DMS53 treated with DMSO at 0.1 percent for 48 hours (cell line): Measurements from ENCODE around the gene TBC1D9.
"Not testable (repeated sequence)": the region's sequence is repeated elsewhere in the genome, so short reads cannot be mapped to it uniquely, and the experiment has no call there.

Source experiments
- DNase-seq: peaks from one replicate; lab custom pipeline; 2025; ENCODE audit not compliant: unreplicated experiment; lab: John Stamatoyannopoulos, UW

TBC1D9 gene

DNA sequence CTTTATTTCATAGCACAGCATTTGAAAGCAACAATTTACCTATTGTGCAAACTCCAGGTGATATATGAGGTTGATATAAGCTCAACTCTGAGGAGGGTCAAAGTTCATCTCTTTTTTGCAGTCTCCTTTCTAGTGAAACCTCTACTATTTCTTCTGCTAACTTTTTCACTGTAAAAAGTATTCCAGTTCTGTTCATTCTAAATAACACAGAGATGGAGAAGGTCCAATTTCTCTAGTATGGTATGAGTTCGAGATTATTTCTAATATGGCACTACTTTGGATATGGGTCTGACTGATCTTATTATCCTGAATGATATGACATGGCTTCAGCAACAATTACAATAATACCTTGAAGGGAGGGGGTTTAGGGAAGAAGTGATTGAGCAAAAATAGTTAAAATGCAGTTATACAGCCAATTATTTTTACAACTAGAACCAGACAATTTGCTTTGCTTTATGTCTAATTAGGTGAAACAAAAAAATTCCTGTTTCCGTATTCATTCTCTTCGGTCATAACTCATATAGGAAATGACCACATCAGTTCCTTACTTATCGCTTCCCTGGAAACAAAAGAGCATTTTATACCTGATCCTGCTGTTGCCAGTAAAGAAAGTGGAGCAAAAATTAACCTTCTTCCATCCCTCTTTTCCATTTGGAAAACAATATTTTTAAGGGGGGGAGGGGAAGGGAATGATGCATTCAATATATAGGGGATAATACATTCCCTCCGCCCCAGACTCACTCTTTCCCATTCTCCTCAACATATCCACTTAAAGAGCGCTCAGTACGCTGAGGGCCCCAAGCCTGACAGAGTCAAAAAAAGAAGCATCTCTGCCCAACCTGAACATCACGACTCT, 1.0 kb downstream of the TBC1D9 start:
- DNase-seq: peak; percentile 30

GRCh38 chr4:140753329-140753728, 2.9 kb downstream of the TBC1D9 start:
- no peak for DNase-seq

DNA sequence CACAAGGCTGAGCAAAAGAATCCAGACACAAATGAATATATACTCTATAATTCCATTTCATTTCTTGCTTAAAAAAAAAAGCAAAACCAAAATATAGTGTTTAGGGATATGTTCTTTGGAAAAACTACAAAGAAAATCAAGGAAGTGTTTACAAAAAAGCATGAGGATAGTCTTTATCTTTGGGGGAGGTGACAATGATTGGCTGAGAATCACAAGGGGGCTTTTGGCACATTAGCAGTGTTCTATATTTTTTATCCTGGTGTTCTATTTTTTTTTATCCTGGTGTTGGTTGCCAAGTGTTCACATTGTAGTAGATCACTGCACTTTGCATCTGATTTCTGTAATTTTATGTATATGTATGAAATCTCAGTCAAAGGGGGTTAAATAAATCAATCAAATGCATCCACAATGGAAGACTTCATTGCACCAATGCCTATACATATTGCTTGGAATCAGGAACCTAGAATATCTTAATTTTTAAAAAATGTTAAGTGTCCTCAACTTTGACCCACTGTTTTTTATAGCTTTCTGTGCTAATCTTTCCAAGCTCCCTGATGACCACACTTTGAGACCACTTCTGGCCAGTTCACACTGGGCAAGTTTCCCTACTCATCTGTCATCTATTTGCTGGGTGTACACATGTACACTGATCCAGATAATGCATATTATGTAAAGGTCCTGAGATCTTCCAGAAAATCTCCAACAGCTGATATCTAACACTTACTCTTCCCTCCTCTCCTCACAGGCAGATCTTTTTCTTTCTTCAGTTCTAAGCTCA, 3.7 kb downstream of the TBC1D9 start:
- no peak for DNase-seq

- no peak for DNase-seq
These were observed 5.7 kb downstream of the TBC1D9 start for GRCh38 chr4:140750470-140750869.

DNA sequence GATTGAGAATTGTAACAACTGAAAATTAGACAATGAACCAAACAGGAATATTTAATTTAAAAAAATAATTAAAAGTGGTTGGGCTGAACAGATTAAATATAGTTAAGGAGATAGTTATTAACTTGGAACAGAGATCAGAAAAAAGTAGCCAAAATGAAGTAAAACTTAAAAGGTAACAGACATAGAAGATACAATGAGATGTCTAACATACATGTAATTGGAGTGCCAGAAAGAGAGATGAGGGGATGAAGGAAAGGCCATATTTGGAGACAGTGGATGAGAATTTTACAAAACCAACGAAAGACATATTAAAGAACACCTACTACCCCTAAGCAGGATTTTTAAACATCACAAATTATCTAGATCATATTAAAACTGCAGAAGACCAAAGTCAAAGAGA, 8.0 kb downstream of the TBC1D9 start:
- DNase-seq: no peak

DNA sequence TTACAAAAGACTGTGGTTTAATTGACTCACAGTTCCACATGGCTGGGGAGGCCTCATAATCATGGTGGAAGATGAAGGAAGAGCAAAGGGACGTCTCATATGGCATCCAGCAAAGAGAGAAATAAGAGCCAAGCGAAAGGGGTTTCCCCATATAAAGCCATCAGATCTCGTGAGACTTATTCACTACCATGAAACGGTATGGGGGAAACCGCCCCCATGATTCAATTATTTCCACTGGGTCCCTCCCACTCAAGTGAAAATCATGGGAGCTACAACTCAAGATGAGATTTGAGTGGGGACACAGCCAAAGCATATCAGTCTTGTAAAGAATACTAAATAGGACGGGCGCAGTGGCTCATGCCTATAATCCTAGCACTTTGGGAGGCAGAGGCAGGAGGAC, 9.6 kb downstream of the TBC1D9 start:
- DNase-seq: not testable (repeated sequence)

DNA sequence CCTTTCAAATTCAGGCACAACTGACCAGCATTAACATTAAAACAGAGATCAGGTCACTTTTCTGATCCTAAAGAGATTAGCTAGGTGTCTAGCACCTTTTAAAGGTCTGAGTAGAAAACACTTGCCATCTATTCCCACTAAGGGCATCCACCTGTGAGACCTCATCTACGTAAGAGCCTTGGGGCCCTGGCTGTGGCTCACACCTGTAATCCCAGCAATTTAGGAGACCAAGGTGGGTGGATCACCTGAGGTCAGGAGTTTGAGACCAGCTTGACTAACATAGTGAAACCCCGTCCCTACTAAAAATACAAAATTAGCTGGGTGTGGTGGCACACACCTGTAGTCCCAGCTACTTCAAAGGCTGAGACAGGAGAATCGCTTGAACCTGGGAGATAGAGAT, 11.8 kb downstream of the TBC1D9 start:
- DNase-seq: no peak

DNA sequence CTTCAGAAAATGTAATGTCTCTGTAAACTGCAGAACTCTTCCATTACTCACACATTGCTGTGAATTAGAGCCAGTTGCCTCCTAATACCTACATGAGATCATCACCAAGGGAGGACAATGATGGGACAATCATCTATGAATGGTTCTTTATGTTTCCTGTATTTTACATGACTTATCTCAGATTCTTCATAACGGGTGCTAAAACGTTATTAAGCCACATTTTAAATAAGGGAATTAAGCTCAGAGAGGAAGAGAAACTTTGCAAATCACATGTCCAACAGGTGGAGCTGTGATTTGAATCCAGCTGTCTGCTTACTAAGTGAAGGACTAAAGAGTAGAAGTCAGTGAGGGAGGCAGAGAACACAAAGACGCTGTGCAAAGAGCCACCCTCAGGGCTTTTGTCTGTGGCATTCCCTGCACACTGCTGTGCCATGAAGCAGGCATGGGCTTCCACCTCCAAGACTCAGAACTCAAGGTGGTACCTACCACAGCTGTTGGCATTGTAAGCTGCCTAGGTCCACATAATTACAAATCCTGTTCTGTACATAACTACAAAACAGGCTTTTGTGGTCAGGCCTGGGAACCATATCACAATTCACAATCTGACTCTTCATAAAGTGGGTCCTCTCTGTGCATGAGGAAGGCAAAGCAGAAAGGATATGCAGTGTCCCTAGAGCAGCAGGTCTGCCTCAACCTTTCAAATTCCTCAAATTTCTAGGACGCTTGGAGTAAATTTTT, 12.8 kb downstream of the TBC1D9 start:
- no peak for DNase-seq

DNA sequence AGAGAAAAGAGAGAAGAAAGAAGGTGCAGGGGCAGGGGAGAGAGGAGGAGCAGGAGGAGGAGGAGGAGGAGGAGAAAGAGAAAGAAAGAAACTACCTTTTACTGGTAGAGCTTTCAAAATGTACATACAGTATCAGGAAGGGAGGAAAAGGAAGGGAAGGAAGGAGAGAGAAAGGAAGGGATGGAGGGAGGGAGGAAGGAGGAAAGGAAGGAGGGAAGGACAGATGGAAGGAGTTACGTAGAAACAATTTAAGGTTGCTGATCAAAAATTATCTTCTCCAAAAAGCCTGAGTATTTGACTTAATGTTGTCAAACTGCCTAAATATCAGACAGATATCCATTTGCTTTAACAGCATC, 13.4 kb downstream of the TBC1D9 start:
- no peak for DNase-seq

GRCh38 chr4:140740906-140741670, 15.1 kb downstream of the TBC1D9 start:
- no peak for DNase-seq

- DNase-seq: no peak
These were observed 15.8 kb downstream of the TBC1D9 start for GRCh38 chr4:140740422-140740821.

DNA sequence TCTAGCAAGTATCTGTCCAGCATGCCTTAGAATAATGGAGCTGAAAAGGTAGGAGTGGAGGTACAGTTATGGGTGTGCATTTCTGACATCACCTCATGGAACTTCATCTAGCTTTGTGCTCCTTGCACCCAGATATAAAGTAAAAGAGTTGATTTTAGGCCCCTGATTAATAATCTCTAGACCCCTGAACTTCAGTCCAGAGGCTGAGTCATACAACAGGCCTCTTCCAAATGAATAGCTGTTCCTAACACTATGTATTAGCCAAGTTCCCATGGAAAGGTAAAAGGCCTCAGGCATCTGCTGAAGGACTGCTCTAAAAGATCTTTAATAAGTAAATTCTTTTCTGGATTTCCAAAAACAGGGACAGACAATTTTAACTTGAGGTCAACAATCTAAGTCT, 16.2 kb downstream of the TBC1D9 start:
- no peak for DNase-seq

- no peak for DNase-seq
These were observed 18.0 kb downstream of the TBC1D9 start for GRCh38 chr4:140738139-140738538.

GRCh38 chr4:140736669-140737343, 19.4 kb downstream of the TBC1D9 start:
- DNase-seq: no peak

- no peak for DNase-seq
These were observed 20.3 kb downstream of the TBC1D9 start for GRCh38 chr4:140735779-140736391.

DNA sequence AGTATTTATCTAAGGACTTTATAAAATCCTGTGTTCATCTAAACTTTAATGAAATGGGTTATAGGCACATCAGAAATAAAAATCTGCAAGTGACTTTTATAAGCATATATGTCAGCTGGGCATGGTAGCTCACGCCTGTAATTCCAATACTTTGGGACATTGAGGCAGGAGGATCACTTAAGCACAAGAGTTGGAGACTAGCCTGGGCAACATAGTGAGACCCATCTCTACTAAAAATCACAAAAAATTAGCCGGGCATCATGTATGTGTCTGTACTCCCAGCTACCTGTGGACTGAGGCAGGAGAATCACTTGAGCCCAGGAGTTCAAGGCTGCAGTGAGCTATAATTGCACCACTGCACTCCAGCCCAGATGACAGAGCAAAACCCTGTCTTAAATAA, 20.9 kb downstream of the TBC1D9 start:
- no peak for DNase-seq

DNA sequence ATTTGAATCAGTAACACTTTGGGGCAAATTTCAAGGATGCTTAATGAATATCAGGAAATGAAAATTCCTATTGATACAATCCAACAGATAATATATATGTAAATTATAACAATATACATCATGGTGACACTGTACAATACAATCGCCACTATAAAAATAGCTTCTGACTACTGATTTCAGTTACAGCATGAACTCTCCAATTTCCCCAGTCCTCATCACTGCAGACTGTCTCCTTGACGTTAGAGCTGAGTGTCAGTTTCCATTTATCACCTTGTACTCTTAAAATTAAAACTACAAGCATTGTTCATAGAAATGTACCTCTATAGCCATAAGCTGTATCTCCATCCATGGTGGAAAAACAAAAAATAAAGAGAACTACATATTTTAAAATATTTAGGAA, 23.4 kb downstream of the TBC1D9 start:
- no peak for DNase-seq

DNA sequence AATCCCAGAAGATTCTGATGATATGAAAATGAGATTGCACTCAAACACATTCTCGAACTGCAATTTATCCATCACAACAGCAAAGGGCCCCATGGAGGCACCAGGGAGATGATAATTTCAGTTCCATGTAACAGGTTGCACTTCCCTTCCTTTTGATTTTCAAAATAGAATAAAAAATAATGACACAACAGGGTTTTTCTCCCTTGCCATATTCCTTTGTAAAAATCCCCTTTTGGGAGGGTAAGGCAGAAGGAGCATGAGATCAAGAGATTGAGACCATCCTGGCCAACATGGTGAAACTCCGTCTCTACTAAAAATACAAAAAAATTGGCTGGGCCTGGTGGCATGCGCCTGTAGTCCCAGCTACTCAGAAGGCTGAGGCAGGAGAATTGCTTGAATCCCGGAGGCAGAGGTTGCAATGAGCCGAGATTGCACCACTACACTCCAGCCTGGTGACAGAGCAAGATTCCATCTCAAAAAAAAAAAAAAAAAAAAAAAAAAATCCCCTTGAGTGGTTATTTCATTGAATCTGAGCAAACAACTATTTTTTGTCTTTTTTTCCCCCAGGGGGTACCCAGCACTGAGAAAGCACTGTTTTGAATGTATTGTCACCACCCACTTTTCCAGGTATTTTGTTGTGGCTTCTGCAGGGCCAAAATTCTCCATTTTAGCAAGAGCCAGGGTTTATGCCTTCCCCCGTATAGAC, 26.7 kb downstream of the TBC1D9 start:
- no peak for DNase-seq

GRCh38 chr4:140726776-140727500, 29.2 kb downstream of the TBC1D9 start:
- no peak for DNase-seq
